Epithelial cell of proximal tubule (primary cell): ENCODE data around the gene GRK3. TPM values are rescaled to one million over a fixed set of nuclear protein-coding genes. Genes with fewer than 3 reads are reported as not detected.

ENCODE experiments used
- DNase-seq: peaks from one replicate; pipeline ENCODE4 v3.0.0-alpha.2; 2011; ENCODE audit warnings: low read depth
- H3K4me3 ChIP-seq: 2 replicates; pipeline ENCODE4 v1.5.1; 2011; ENCODE audit warnings: low read depth, mild to moderate bottlenecking, low read length
- total RNA-seq: library from RNA; depleted of rRNA; stranded (reverse); fragments of >200 nt; gene quantifications from 2 replicates; pipeline ENCODE4 v1.2.3, GENCODE V29; 2015
- TF ChIP-seq, protein P1 (sequence below): conservative IDR thresholded peaks from 2 replicates; pipeline ENCODE4 v1.5.1; 2012; ENCODE audit warnings: low read depth, mild to moderate bottlenecking, low read length

GRK3 gene
- total RNA-seq, 1 donor from 2014 or later = 2.0 TPM

DNA sequence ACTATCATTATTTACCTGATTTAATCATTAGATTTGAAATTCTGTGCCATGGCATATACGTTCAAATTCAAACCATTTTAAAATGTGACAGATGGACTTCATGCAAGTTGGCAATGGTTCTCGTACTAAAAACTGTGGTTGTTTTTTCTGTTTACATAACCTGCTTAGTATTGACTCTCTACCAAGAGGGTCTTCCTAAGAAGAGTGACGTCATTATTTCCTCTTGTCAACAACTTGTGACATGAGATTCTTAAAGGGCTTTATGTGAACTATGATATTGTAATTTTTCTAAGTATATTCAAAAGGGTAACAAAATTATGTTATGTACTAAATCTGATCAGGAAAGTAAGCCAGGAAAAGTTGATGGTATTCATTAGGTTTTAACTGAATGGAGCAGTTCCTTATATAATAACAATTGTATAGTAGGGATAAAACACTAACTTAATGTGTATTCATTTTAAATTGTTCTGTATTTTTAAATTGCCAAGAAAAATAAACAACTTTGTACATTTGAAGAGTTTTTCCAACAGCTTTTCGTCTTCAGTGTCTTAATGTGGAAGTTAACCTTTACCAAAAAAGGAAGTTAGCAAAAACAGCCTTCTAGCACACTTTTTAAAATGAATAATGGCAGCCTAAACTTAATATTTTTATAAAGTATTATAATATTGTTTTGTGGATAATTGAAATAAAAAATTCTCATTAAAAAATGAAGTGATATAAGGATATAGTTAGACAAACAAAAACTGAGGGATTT, 87.0 kb downstream of the GRK3 start:
- DNase-seq = no peak
- TF ChIP-seq, protein P1, sequence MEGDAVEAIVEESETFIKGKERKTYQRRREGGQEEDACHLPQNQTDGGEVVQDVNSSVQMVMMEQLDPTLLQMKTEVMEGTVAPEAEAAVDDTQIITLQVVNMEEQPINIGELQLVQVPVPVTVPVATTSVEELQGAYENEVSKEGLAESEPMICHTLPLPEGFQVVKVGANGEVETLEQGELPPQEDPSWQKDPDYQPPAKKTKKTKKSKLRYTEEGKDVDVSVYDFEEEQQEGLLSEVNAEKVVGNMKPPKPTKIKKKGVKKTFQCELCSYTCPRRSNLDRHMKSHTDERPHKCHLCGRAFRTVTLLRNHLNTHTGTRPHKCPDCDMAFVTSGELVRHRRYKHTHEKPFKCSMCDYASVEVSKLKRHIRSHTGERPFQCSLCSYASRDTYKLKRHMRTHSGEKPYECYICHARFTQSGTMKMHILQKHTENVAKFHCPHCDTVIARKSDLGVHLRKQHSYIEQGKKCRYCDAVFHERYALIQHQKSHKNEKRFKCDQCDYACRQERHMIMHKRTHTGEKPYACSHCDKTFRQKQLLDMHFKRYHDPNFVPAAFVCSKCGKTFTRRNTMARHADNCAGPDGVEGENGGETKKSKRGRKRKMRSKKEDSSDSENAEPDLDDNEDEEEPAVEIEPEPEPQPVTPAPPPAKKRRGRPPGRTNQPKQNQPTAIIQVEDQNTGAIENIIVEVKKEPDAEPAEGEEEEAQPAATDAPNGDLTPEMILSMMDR = no peak
- H3K4me3 ChIP-seq = no peak overlapping the region

DNA sequence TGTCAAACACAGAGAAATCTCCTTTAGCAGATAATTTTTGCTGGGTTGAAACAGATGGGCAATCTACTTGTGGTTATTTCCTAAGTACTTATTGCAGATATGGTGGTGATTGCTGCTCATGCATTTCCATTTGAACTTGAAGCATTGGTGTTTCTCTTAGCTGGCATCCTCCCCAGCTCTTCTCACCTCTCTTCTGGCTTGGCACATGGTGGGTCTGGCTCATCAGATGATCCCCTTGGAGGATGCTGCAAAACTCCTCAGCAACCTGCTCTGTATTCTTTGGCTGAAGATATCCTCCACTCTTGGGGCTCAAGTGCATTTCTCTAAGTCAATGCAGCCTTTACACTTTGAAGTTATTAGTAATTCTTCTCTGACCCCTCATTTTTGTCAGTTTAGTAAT, 90.2 kb downstream of the GRK3 start:
- no peak for DNase-seq
- no peak overlapping the region for H3K4me3 ChIP-seq
- TF ChIP-seq, protein P1 = no peak

DNA sequence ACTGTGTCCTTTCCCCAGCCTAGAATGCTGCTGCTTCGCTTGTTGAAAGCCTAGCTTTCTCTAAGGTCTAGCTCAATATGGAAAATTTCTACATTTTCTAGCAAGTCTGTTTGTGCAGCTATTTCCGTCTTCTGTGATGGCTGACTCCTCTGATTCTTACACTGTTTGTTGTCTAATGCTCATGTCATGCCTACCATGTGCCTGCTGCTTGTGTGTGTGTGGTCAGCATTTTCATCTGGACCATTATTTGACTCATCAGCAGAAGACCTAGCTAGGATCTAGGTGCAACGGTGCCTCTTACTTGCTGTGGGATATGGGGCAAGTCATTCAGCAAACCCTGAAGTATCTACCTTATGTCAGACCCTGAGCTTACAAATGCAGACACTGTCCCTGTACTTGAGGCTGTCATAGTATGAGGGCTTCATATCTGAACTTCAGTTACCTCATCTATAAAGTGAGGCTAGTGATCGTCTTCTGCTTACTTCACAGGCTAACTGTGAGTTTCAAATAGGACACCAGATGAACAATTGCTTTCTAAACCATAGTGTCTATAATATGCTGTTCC, 91.0 kb downstream of the GRK3 start:
- DNase-seq = no peak
- no peak overlapping the region for H3K4me3 ChIP-seq
- TF ChIP-seq, protein P1 = no peak

DNA sequence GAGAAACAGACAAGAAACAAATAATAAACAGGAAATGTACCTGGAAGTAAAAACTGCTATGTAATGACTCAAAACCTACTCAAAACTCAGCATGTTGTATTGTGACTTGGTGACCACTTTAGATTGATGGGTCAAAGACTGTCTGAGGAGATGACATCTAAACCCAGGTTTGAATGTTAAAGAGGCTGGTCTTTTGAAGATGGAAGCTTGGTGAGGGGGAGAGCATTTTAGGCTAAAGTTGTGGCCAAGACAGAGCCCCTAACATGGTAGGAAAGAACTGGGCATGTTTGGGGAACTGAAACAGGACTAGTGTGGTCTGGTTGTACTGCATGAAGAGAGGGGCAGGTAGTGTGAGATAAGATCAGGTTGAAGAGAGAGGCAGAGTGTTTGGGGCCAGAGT, 92.2 kb downstream of the GRK3 start:
- no peak for DNase-seq
- no peak overlapping the region for H3K4me3 ChIP-seq
- TF ChIP-seq, protein P1 = no peak

DNA sequence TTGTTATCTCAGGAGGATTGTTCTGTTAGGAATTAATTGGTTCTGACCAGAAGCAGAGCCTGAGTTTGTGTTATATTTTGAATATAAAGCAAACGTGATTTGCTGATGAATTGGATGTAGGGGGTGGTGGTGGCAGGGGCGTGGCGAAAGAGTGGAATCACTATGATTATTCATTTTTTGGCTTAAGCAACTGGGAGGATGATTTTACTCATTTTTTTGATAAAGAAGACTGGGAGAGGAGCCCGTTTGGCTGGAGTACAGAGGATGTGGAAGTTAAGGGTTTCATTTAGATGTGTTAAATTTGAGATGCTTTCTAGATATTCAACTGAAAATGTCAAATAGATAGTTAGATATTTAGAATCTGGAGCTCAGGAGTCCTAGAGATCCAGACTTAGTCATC, 94.2 kb downstream of the GRK3 start:
- H3K4me3 ChIP-seq = no peak overlapping the region
- DNase-seq = no peak
- TF ChIP-seq, protein P1 = no peak

DNA sequence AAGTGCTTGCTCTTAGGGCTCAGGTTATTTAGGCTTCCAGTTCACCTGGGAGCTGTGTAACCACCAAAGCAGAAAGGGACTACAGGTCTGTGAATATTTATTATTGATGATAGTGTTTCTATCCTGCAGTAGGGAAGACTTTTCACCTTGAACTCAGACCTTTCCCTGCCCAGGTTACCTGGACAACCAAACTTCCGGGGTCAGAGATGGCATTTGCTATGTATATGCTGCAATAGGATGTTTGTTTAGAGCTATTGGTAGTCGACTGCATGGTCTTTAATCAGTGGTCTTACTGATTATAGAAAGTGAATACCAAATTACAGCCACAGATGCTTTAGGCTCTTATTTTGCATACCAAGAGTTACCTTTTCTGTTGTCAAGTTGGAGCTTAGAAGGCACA, 94.9 kb downstream of the GRK3 start:
- TF ChIP-seq, protein P1 = no peak

DNA sequence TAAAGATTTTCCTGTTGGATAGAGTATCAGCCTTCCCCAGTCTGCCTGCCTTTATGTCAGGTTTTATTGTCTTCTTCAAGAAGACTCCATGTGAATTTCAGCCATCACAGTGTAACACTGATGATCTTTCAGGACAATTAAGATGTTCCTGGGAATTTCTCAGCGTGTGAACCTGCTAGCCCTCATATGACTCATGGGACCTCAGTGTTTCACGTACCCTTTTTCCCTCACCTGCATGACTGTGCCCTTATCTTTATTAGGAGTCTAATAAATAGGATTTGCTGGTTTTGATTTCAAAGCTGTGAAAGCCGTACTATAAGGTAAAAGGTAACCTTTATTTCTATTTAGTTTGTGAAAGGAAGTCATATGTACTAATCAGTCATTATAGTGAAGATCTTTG, 95.9 kb downstream of the GRK3 start:
- TF ChIP-seq, protein P1 = no peak
- DNase-seq = no peak
- H3K4me3 ChIP-seq = no peak overlapping the region

More for the DNA sequence above, 94.9 kb downstream of the GRK3 start:
- H3K4me3 ChIP-seq = no peak overlapping the region
- no peak for DNase-seq
